K562 (cell line): ENCODE measurements around the gene CRKL. TPM values are rescaled to one million over a fixed set of nuclear protein-coding genes. Genes with fewer than 3 reads are reported as not detected.

Experiments
- AFF1 ChIP-seq, 2 experiments: fragments of 450-650 bp; IDR thresholded peaks; 2 replicates each; pipeline ENCODE4 v1.6.1; 2018; ENCODE audit warnings: mild to moderate bottlenecking in 2 of 2, low read depth in 1 of 2; ENCODE audit not compliant: partially characterized antibody in 2 of 2
- ARID3A ChIP-seq: IDR thresholded peaks from 2 replicates; pipeline ENCODE4 v1.6.1; 2012; ENCODE audit warnings: low read depth, low read length, improper control_type of control experiment, borderline replicate concordance
- GMEB1 ChIP-seq: fragments of 250-450 bp; sonication (Bioruptor Pico); IDR thresholded peaks from 2 replicates; pipeline ENCODE4 v1.4.0; 2020; ENCODE audit warnings: mild to moderate bottlenecking
- HDAC8 ChIP-seq: fragments of 450-650 bp; IDR thresholded peaks from 2 replicates; pipeline ENCODE4 v1.6.1; 2016; ENCODE audit warnings: mild to moderate bottlenecking, missing genetic modification characterization, moderate library complexity, missing compliant biosample characterization
- IFI16 ChIP-seq: fragments of 250-450 bp; sonication (Bioruptor Pico); IDR thresholded peaks from 2 replicates; pipeline ENCODE4 v2.1.2; 2022; ENCODE audit warnings: mild to moderate bottlenecking, inconsistent platforms
- KAT7 ChIP-seq: sonication (generic); formaldehyde crosslinking; IDR thresholded peaks from 2 replicates; pipeline ENCODE4 v1.8.0; 2022; ENCODE audit warnings: missing genetic modification reagents, mild to moderate bottlenecking, borderline replicate concordance
- NELFE ChIP-seq: IDR thresholded peaks from 2 replicates; pipeline ENCODE4 v1.6.1; 2011; ENCODE audit warnings: mild to moderate bottlenecking; ENCODE audit not compliant: insufficient read depth, insufficient read length
- NRF1 ChIP-seq, 2 experiments: fragments of 450-650 bp; IDR thresholded peaks in 1 of 2; conservative IDR thresholded peaks in 1 of 2; 2 replicates each; pipeline ENCODE4 v1.6.1; 2014; ENCODE audit warnings: mild to moderate bottlenecking in 2 of 2
- NUFIP1 ChIP-seq: fragments of 450-650 bp; IDR thresholded peaks from 2 replicates; pipeline ENCODE4 v1.6.1; 2018; ENCODE audit not compliant: partially characterized antibody
- PCBP1 ChIP-seq: fragments of 200-400 bp; formaldehyde crosslinking; IDR thresholded peaks from 2 replicates; pipeline ENCODE4 v1.6.1; 2018; ENCODE audit warnings: mild to moderate bottlenecking, low read depth, low read length; ENCODE audit not compliant: poor library complexity, severe bottlenecking
- RBM34 ChIP-seq: fragments of 200-400 bp; formaldehyde crosslinking; IDR thresholded peaks from 2 replicates; pipeline ENCODE4 v1.6.1; 2018; ENCODE audit warnings: low read length, borderline replicate concordance; ENCODE audit not compliant: insufficient read depth
- ZFP1 ChIP-seq: fragments of 450-650 bp; formaldehyde crosslinking; IDR thresholded peaks from 2 replicates; pipeline ENCODE4 v1.4.0; 2020; ENCODE audit warnings: mild to moderate bottlenecking, mixed read lengths
- ZFP30 ChIP-seq: fragments of 250-450 bp; sonication (Bioruptor Pico); IDR thresholded peaks from 2 replicates; pipeline ENCODE4 v1.8.0; 2022; ENCODE audit warnings: moderate library complexity, mild to moderate bottlenecking, inconsistent platforms, borderline replicate concordance
- ZKSCAN1 ChIP-seq: fragments of 150-350 bp; IDR thresholded peaks from 2 replicates; pipeline ENCODE4 v1.6.1; 2016; ENCODE audit warnings: low read depth, low read length
- ZNF12 ChIP-seq: sonication (generic); formaldehyde crosslinking; IDR thresholded peaks from 2 replicates; pipeline ENCODE4 v1.4.0; 2020; ENCODE audit warnings: mild to moderate bottlenecking, missing genetic modification reagents
- ZNF3 ChIP-seq: fragments of 250-450 bp; sonication (Bioruptor Pico); IDR thresholded peaks from 2 replicates; pipeline ENCODE4 v1.5.0; 2021; ENCODE audit warnings: mild to moderate bottlenecking, moderate library complexity
- polyA plus RNA-seq, 8 experiments: library from polyadenylated mRNA; depleted of rRNA in 4 of 8; stranded (reverse) in 5 of 8; unstranded in 3 of 8; fragments of >200 nt; fragmentation: Nextera tagmentation in 2 of 8; fragmentation: Illumina TruSeq in 1 of 8; extraction: Ambion mirVana in 2 of 8; extraction: Trizol in 1 of 8; gene quantifications; 2 replicates each; pipeline versions ENCODE4 v1.2.1 to v1.2.3, GENCODE V29; 2011 to 2014; ENCODE audit warnings: inconsistent platforms in 1 of 8, missing spikeins in 1 of 8
- total RNA-seq, 7 experiments: library from RNA; depleted of rRNA in 6 of 7; stranded (reverse); fragments of >200 nt in 6 of 7; fragmentation: Illumina TruSeq in 2 of 7; extraction: Trizol in 2 of 7; gene quantifications; 2 replicates each; pipeline versions ENCODE4 v1.2.1 to v1.2.3, GENCODE V29; 2011 to 2021; ENCODE audit warnings: low replicate concordance in 1 of 7
- TF ChIP-seq, protein P1 (sequence below): sonication (generic); formaldehyde crosslinking; IDR thresholded peaks from 2 replicates; pipeline ENCODE4 v1.9.0; 2022; ENCODE audit warnings: mild to moderate bottlenecking, missing genetic modification reagents

The CRKL gene
- total and polyA plus RNA-seq, 9 of the 15 experiments (the other 6 are each of a cell fraction or from before 2014, with no cell fraction given): 100 to 263 (median 124) TPM

GRCh38 chr22:20998411-20999336 lies 81.5 kb downstream of the CRKL start (continued):
- no peak for TF ChIP-seq ARID3A
- 0 out of 2 replicates have a peak, but pooled peaks have one; percentile 41 for TF ChIP-seq IFI16 (CRISPR knock-in tag)
- TF ChIP-seq RBM34: no peak
- TF ChIP-seq NUFIP1: no peak
- TF ChIP-seq ZFP30 (CRISPR knock-in tag): no peak
- no peak for TF ChIP-seq KAT7
- TF ChIP-seq, protein P1, sequence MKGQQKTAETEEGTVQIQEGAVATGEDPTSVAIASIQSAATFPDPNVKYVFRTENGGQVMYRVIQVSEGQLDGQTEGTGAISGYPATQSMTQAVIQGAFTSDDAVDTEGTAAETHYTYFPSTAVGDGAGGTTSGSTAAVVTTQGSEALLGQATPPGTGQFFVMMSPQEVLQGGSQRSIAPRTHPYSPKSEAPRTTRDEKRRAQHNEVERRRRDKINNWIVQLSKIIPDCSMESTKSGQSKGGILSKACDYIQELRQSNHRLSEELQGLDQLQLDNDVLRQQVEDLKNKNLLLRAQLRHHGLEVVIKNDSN: no peak
- no peak for TF ChIP-seq ZNF3 (CRISPR knock-in tag)
- no peak for TF ChIP-seq ZKSCAN1
- TF ChIP-seq NELFE: no peak
- TF ChIP-seq ZNF12: no peak
- TF ChIP-seq NRF1 (conservative IDR thresholded peaks at IDR 0.05 in 1 of 2, IDR thresholded peaks at IDR 0.05 in 1 of 2): no peak
- 0 out of 2 replicates have a peak, but pooled peaks have one; percentile 3 for TF ChIP-seq ZFP1 (CRISPR knock-in tag)
- TF ChIP-seq GMEB1 (CRISPR knock-in tag): no peak
- TF ChIP-seq HDAC8 (tag): no peak
- TF ChIP-seq AFF1 (IDR thresholded peaks at IDR 0.05; ENCODE audit: low read depth in 1 of 2, partially characterized antibody in 2 of 2): no peak
- TF ChIP-seq PCBP1: no peak
